ENCODE measurements around the gene FXR2.

Gene FXR2

GRCh38 chr17:7570351-7570750 lies 44.3 kb downstream of the FXR2 start:
- no peak for TF ChIP-seq CTCF (IDR thresholded peaks at IDR 0.05; ENCODE audit: low read length, missing control alignments)
- no peak for DNase-seq (ENCODE audit: low read depth)
- no peak overlapping the region for H3K4me3 ChIP-seq (replicated peaks; ENCODE audit: low read depth, low read length)

- DNase-seq (ENCODE audit: low read depth) = no peak
- TF ChIP-seq CTCF (IDR thresholded peaks at IDR 0.05; ENCODE audit: low read length, missing control alignments) = no peak
- no peak overlapping the region for H3K4me3 ChIP-seq (replicated peaks; ENCODE audit: low read depth, low read length)
Observed at GRCh38 chr17:7569571-7569970, 45.1 kb downstream of the FXR2 start.

GRCh38 chr17:7563115-7563869 lies 51.4 kb downstream of the FXR2 start:
- TF ChIP-seq CTCF (IDR thresholded peaks at IDR 0.05; ENCODE audit: low read length, missing control alignments) = no peak
- DNase-seq (ENCODE audit: low read depth) = no peak
- peak overlapping the region; percentile 81 for H3K4me3 ChIP-seq (replicated peaks; ENCODE audit: low read depth, low read length)

- TF ChIP-seq CTCF (IDR thresholded peaks at IDR 0.05; ENCODE audit: low read length, missing control alignments) = no peak
- DNase-seq (ENCODE audit: low read depth) = no peak
- H3K4me3 ChIP-seq (replicated peaks; ENCODE audit: low read depth, low read length) = peak overlapping the region; percentile 81
Observed at GRCh38 chr17:7562208-7562605, 52.5 kb downstream of the FXR2 start.

- TF ChIP-seq CTCF (IDR thresholded peaks at IDR 0.05; ENCODE audit: low read length, missing control alignments) = no peak
- DNase-seq (ENCODE audit: low read depth) = peak; percentile 92
- peak within 1 kb of the TSS; percentile 81 for H3K4me3 ChIP-seq (replicated peaks; ENCODE audit: low read depth, low read length)
Observed at GRCh38 chr17:7561589-7562207, 53.0 kb downstream of the FXR2 start, which contains the start of gene SENP3. Gene SENP3, plus strand, starts transcription at chr17:7561919. Its CDS starts 1,158 bp downstream, at chr17:7563077.

GRCh38 chr17:7561028-7561575 lies 53.6 kb downstream of the FXR2 start:
- DNase-seq (ENCODE audit: low read depth) = peak; percentile 83
- TF ChIP-seq CTCF (IDR thresholded peaks at IDR 0.05; ENCODE audit: low read length, missing control alignments) = peak; percentile 74
- peak overlapping the region; percentile 81 for H3K4me3 ChIP-seq (replicated peaks; ENCODE audit: low read depth, low read length)
